DMS79 (cell line): ENCODE data around the gene DAB1.

ENCODE experiments used
- DNase-seq: peaks from one replicate; lab custom pipeline; 2025; lab: John Stamatoyannopoulos, UW

DAB1 gene

DNA sequence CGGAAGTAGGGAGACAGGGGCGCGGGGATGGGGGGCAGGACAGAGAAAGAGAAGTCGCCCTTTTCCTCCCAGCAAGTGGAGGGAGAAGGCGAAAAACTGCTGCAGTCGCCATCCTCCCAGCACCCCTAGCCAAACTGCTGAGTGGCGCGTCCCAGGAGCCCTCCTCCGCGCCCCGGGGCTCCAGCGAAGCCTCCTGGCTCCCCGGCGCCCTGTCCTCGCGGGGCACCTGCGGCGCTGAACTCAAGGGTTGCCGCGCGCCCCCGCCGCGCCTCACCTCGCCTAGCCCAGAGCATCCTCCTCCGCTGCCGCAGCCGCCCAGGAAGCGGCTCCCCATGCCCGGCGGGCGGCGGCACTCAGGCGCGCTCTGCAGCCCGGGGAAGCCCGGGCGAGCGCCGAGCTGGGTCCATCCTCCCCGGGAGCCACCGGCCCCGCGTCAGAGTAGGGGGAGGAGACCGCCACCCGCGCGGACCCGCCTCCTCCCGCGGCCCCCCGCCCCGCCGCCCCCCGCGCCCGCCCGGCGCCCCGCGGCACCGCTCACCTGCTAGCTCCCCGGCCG, at the start of gene DAB1:
TSS of gene DAB1 (minus strand) at position 405 of the 556 bp plus-strand sequence. CDS start 133,030 bp downstream, outside the sequence.
- no peak for DNase-seq

GRCh38 chr1:57473448-57473847, 49.6 kb upstream of the DAB1 start:
- DNase-seq = no peak

GRCh38 chr1:57471995-57472394, 48.1 kb upstream of the DAB1 start:
- no peak for DNase-seq

GRCh38 chr1:57470036-57470435, 46.2 kb upstream of the DAB1 start:
- DNase-seq = no peak

DNA sequence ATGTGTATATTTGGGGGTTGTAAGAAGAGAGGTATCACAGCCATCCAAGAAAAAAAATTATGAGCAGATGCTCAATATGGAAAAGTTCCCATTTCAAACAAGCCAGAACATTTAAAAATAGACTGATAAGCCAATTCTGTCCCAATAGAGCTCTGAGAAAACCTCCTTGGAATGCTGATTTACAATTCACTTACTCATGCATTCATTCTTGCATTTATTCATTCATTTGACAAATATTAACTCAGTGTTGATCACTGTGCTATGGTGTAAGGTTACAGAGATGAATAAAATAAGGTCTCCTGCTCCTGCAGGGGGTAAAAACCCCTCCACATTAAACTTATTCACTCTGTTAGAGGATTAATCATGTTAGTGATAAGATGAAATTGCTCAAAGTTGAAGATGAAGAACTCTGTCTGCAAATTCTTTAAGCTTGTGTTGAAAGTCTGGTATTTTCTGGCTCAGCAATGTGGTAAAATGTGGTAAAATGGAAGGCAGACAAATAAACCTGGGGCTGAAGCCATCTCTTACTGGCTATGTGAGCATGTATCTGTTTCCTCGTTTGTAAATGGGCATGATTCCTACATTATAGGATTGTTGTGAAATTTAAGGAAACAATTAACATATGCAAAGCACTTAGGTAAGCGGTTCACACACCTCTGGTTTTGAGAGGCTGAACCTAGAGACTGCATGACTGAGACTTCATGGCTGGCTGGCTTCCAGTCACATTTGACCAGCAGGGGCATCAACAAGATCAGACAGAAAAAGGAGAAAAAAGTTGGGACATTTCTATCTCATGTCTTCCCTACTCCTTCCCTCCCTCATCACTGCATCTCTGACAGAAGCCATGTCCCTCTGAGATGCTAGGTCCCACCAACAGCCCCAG, 45.0 kb upstream of the DAB1 start:
- no peak for DNase-seq

DNA sequence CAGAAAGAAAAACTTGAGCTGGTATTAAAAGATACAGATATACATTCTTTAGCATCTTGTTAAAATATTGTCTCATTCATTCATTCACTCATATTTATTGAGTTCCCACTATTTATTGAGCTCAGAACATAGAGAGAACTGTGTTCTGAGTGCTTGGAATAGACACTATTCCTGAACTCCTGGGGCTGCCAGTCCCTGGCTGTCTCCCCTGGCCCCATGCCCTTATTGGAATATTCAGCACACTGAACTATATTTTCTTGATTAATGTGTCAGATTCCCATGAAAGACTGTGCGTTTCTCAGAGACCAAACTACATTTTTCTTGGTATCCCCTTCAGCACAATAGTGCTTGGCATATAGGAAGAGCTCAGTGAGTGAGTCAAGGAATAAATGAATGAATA, 44.0 kb upstream of the DAB1 start:
- DNase-seq = no peak

GRCh38 chr1:57464756-57465155, 40.9 kb upstream of the DAB1 start:
- DNase-seq = no peak

DNA sequence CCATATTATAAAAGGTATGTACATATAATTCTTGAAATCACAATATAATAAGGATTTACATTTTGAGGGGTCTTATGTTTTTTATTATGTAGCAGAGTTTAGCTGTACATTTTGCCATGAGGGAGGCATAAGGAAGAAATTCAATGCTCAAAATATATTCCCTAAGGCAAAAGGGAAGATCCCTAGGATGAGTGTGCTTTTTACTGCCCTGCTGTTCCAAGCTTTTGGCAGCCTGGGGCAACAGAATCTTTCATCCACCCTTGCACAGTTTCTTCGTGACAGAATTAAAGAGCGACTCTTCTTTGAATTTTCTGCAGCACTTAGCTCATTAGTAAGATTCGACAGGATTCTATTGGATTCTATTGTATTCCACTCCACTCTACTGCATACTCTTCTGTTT, 39.5 kb upstream of the DAB1 start:
- no peak for DNase-seq

- DNase-seq = no peak
Measured at GRCh38 chr1:57461405-57461804, 37.5 kb upstream of the DAB1 start.

DNA sequence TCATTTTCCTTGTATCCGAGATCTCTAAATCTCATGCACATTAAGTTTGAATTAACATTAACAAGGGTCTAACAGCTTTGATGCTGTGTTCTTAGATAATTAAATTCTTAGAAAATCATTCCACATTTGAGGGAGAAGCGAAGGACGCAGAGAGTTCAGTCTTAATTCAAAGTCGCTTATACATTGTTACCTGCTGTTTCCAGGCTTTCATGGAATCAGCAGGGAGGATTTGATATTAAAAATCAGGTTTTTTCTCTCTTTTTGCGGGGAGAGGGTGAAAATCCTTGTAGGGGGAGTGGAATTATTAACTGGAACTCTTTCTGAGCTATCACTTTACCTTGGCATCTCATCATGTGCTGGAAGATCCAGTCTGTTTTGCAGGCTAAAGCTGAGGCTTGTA, 27.7 kb upstream of the DAB1 start:
- no peak for DNase-seq

- DNase-seq = no peak
Measured at GRCh38 chr1:57450981-57451380, 27.1 kb upstream of the DAB1 start.

- DNase-seq = no peak
Measured at GRCh38 chr1:57447551-57447950, 23.7 kb upstream of the DAB1 start.

- no peak for DNase-seq
Measured at GRCh38 chr1:57443004-57443403, 19.1 kb upstream of the DAB1 start.

- no peak for DNase-seq
Measured at GRCh38 chr1:57440096-57440495, 16.2 kb upstream of the DAB1 start.

DNA sequence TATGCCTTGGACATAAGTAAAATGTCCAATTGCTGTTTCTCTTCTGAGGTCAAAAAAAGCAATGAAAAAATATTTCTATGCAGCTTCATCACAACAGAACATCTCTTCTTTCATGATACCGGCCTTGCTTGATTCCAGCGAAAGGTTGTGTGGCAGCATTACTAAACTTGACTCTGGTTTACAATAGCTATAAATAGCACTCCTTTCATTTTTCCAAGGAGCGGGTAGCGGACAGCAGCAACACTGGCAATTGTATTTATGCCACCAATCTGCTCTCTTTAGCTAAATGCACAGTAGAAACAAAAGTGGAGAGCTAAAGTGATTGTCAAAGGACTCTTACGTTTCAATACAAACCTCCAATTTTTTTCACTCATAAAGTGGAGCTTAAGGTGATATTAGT, 7.5 kb upstream of the DAB1 start:
- DNase-seq = no peak

DNA sequence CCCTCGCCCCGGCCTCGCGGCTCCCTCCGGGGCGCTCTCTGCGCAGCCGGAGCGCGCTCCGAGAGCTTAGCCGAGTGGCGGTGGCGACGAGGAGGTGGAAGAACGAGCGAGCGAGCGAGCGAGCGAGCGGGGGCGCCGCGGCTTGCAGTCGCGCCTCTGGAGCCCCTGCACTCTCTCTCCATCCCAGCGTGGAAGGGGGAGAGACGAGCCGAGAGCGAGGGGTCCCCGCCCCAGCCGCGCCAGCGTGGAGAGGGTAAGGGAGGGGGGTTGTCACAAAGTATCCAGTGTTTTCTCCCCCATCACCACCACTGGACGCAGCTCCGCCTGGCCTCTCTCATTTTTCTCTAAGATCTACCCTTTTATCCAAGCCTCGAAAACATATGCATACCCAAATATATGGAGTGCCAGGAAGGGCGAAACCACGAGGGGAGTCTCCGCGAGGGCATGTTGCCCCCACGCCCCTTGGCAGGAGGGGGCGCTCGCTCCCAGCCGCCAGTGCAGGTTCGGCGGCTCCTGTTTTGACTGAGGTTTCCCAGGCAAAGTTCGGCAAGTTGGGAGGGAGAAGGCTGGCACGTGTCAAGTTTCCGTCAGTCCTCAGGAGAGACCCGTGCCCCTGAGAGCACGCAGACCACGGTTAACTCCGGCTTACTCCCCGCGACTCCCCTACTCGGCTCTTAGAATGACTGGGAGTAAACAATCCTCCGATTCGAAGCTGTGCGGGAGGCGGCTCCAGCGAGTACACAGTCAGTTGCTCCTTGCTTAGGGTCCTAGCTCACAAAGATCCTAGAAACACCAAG, 569 bp upstream of the DAB1 start:
- DNase-seq = no peak

DNA sequence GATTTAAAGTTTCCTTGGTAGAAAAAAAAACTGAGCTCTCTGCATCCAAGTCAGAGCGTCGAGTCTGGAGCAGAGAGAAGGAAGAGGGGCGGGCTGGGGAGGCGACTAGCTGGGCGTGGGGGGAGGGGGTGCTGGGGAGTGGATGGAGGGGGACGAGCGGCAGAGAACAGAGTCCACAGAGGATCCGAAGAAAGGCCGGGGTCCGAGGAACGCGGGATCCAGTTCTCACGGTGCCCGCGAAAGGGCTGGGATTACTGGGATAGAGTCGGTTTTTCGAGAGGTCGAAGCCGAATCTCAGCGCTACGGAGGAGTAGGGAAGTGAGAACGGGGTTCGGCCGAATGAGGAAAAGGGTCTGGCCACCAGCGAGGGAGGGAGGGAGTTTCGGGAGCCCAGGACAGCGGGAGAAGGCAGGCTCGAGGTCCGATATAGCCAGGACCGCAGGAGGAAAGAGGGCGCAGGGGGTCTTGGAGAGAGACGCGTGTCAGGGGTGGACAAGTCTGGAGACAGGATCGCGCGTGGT, 665 bp downstream of the DAB1 start:
- no peak for DNase-seq

GRCh38 chr1:57422271-57423134, 1.4 kb downstream of the DAB1 start:
- DNase-seq = no peak

DNA sequence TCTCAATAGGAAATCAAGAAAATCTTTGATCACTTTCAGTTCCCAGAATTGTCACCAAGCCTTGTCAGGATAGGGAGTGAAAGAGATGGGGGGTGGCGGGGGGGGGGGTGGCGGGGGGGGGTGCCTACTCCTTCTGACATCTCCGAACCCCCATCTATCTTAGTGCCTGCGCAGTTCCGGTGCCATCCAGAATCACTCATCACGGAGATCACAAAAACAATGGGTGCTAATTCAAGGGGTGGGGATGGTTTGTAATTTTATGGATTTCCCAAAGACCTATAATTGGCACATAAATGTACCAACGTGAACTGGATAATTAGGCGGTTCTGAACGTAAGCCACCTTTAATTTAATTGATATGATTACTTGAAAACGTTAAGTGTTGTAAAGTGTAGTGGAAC, 2.1 kb downstream of the DAB1 start:
- no peak for DNase-seq

DNA sequence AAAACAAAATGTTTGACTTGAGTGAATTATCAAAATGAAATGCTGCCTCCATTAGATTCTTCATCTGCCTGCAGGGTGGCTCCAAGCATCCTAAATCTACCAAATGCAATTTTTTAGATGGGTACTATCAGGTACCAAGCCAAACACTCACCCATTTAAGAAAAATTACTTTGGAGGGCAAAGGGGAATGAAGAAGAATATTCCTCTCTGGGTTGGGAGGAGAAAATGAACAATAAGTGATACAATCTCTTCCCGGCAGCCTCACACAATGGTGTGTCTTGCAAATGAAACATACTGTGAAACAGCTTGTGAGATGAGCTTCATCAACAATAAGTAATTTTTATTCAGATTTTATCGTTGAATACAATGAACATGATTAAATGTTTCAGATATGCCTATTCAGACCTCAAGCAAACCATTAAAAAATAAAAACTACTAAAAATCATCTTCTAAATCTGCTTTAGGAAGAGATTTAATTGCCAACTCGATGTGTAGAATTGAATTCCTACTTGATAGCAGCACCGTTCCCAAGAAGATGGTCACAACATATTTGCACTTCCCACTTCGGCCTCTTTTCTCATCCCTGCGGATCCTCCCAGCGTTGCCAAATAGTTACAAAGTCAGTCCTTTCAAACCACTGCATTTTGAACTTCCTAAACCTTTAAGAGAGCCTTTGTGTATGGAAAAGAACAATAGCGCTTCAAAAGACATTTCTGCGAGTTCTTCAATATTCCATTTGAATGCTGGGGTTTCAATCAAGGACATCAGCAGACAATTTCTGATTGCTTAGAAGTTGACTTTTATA, 2.7 kb downstream of the DAB1 start:
- DNase-seq = no peak

- no peak for DNase-seq
Measured at GRCh38 chr1:57418971-57419370, 4.9 kb downstream of the DAB1 start.
